ENCODE data around the gene DGKB. TPM values are rescaled to one million over a fixed set of nuclear protein-coding genes. Genes with fewer than 3 reads are reported as not detected.

The DGKB gene
- total RNA-seq, 2 donors from 2014 or later, result 0.52 TPM; not detected in 1

GRCh38 chr7:14826426-14826825 is 76.1 kb downstream of the DGKB start:
- H3K4me3 ChIP-seq, result no peak overlapping the region
- H3K36me3 ChIP-seq (replicated peaks in 1 of 2; ENCODE audit: insufficient read depth in 1 of 2, low read depth in 2 of 2), result no peaks in the 10 kb centered on the region
- no peak for TF ChIP-seq POLR2A (IDR thresholded peaks at IDR 0.05)
- no peak for TF ChIP-seq CTCF (IDR thresholded peaks at IDR 0.05)
- ATAC-seq (no peak), DNase-seq (no peak)
- intact Hi-C loops (cut with DNase I), result no loop called here
- no peaks in the 10 kb centered on the region for H3K27me3 ChIP-seq
- peaks cover 6% of the 10 kb centered on the region for H3K4me1 ChIP-seq
- H3K9me3 ChIP-seq, result no peaks in the 10 kb centered on the region
- WGBS, 2 donors, result 59 to 70% methylated on average over 1 of the region's 1 CpG
- no peak overlapping the region for H3K27ac ChIP-seq

GRCh38 chr7:14825912-14826311 is 76.6 kb downstream of the DGKB start:
- ATAC-seq (no peak), DNase-seq (no peak)
- TF ChIP-seq POLR2A (IDR thresholded peaks at IDR 0.05) (no peak), CTCF (IDR thresholded peaks at IDR 0.05) (no peak)
- Histone ChIP-seq H3K36me3 (replicated peaks in 1 of 2; ENCODE audit: insufficient read depth in 1 of 2, low read depth in 2 of 2) (no peaks in the 10 kb centered on the region), H3K27me3 (no peaks in the 10 kb centered on the region), H3K27ac (no peak overlapping the region), H3K9me3 (no peaks in the 10 kb centered on the region), H3K4me3 (no peak overlapping the region), H3K4me1 (peaks cover 6% of the 10 kb centered on the region)
- intact Hi-C loops (cut with DNase I), result no loop called here
- WGBS, 2 donors, result 63 to 77% methylated on average over 8 of the region's 8 CpGs

- Histone ChIP-seq H3K9me3 (no peaks in the 10 kb centered on the region), H3K27me3 (no peaks in the 10 kb centered on the region), H3K27ac (no peak overlapping the region), H3K4me3 (no peak overlapping the region), H3K4me1 (peaks cover 9% of the 10 kb centered on the region), H3K36me3 (replicated peaks in 1 of 2; ENCODE audit: insufficient read depth in 1 of 2, low read depth in 2 of 2) (no peaks in the 10 kb centered on the region)
- ATAC-seq (no peak), DNase-seq (no peak)
- TF ChIP-seq CTCF (IDR thresholded peaks at IDR 0.05) (no peak), POLR2A (IDR thresholded peaks at IDR 0.05) (no peak)
- intact Hi-C loops (cut with DNase I), result no loop called here
- 9 to 24% methylated on average over 1 of the region's 1 CpG for WGBS, 2 donors
Observed at GRCh38 chr7:14822481-14822854, 80.1 kb downstream of the DGKB start.

GRCh38 chr7:14821757-14822480 is 80.6 kb downstream of the DGKB start:
- 65 to 76% methylated on average over 2 of the region's 2 CpGs for WGBS, 2 donors
- H3K4me3 ChIP-seq, result no peak overlapping the region

More at GRCh38 chr7:14821757-14822480, 80.6 kb downstream of the DGKB start:
- H3K27me3 ChIP-seq, result no peaks in the 10 kb centered on the region
- H3K36me3 ChIP-seq (replicated peaks in 1 of 2; ENCODE audit: insufficient read depth in 1 of 2, low read depth in 2 of 2), result no peaks in the 10 kb centered on the region
- intact Hi-C loops (cut with DNase I), result no loop called here
- no peak overlapping the region for H3K27ac ChIP-seq
- H3K4me1 ChIP-seq, result peaks cover 9% of the 10 kb centered on the region
- DNase-seq (no peak), ATAC-seq (no peak)
- no peaks in the 10 kb centered on the region for H3K9me3 ChIP-seq
- TF ChIP-seq POLR2A (IDR thresholded peaks at IDR 0.05) (no peak), CTCF (IDR thresholded peaks at IDR 0.05) (no peak)

Data from body of pancreas (tissue), 4 donors.